Natural killer cell (primary cell): Measurements from ENCODE around the gene MAP1B. TPM values are rescaled to one million over a fixed set of nuclear protein-coding genes. Genes with fewer than 3 reads are reported as not detected.

ENCODE experiments used
- ATAC-seq, 3 donors: fragments of 150-1000 bp in 2 of 3; fragments of 200-7000 bp in 1 of 3; cut with Tn5 transposase; 1 replicate in 1 of 3; 2 replicates in 2 of 3; pipeline ENCODE4 v1.10.0; 2021; ENCODE audit warnings: mild to moderate bottlenecking in 2 of 3, moderate library complexity in 2 of 3
- DNase-seq, 2 donors: peaks; one replicate each; pipeline versions ENCODE4 v3.0.0 to v3.0.0-alpha.2; 2013 to 2021; ENCODE audit warnings: mixed read lengths in 1 of 2
- H3K27ac ChIP-seq: one replicate; pipeline ENCODE4 v1.5.1; 2013; ENCODE audit warnings: mild to moderate bottlenecking, low read length
- H3K27me3 ChIP-seq: one replicate; pipeline ENCODE4 v1.6.1; 2013; ENCODE audit warnings: low read length; ENCODE audit not compliant: control insufficient read depth, insufficient read depth
- H3K36me3 ChIP-seq: one replicate; pipeline ENCODE4 v1.6.1; 2013; ENCODE audit warnings: low read length; ENCODE audit not compliant: control insufficient read depth, insufficient read depth
- H3K4me1 ChIP-seq: one replicate; pipeline ENCODE4 v1.6.1; 2013; ENCODE audit warnings: low read length; ENCODE audit not compliant: control insufficient read depth, insufficient read depth
- H3K4me3 ChIP-seq: one replicate; pipeline ENCODE4 v1.5.1; 2013; ENCODE audit warnings: low read length
- H3K9me3 ChIP-seq: one replicate; pipeline ENCODE4 v1.6.1; 2013; ENCODE audit warnings: low read length; ENCODE audit not compliant: control insufficient read depth, insufficient read depth
- H3K27ac Mint-ChIP-seq, 2 donors: one replicate each; pipeline ENCODE4 v1.8.0; 2022; ENCODE audit warnings: mild to moderate bottlenecking in 2 of 2, mixed read lengths in 2 of 2, moderate library complexity in 1 of 2
- H3K27me3 Mint-ChIP-seq, 2 donors: one replicate each; pipeline ENCODE4 v1.8.0; 2022; ENCODE audit warnings: low read depth in 2 of 2, mixed read lengths in 2 of 2
- H3K36me3 Mint-ChIP-seq: one replicate; pipeline ENCODE4 v1.8.0; 2022; ENCODE audit warnings: mixed read lengths
- H3K4me1 Mint-ChIP-seq, 2 donors: one replicate each; pipeline ENCODE4 v1.8.0; 2022; ENCODE audit warnings: mixed read lengths in 2 of 2
- H3K4me3 Mint-ChIP-seq: one replicate; pipeline ENCODE4 v1.8.0; 2022; ENCODE audit warnings: mild to moderate bottlenecking, moderate library complexity, mixed read lengths
- H3K9me3 Mint-ChIP-seq, 2 donors: one replicate each; pipeline ENCODE4 v1.8.0; 2022; ENCODE audit warnings: mixed read lengths in 2 of 2
- whole genome bisulfite sequencing: methylation state at CpG from one replicate; pipeline ENCODE4 v1.1.7; 2013; ENCODE audit warnings: missing lambda C conversion rate; ENCODE audit not compliant: insufficient coverage; 5-methylcytosine and 5-hydroxymethylcytosine counted together
- intact Hi-C: fragments of 100-400 bp; cut with micrococcal nuclease; formaldehyde crosslinking; loops from one replicate; pipeline ENCODE4 v1.14.2; 2022
- total RNA-seq, 4 donors: library from RNA; stranded (reverse); fragments of 120-200 nt in 1 of 4; gene quantifications; one replicate each; pipeline versions ENCODE4 v1.2.3 to v1.2.4, GENCODE V29; 2013 to 2022
- TF ChIP-seq, protein P1 (sequence below): fragments of 200-600 bp; IDR thresholded peaks from one replicate; pipeline ENCODE4 v1.8.0; 2022; ENCODE audit warnings: antibody characterized with exemption

MAP1B gene
- total RNA-seq, 3 donors from 2014 or later (not counting 1 experiment from before 2014, with no cell fraction given) = 0.07 to 0.31 TPM; not detected in 1

- H3K4me1 ChIP-seq = no peaks in the 10 kb centered on the region
- H3K27me3 ChIP-seq = peaks cover 6% of the 10 kb centered on the region
- Mint-ChIP-seq H3K9me3 (no peaks in the 10 kb centered on the region), H3K27ac (no peak overlapping the region), H3K27me3 (peaks cover 34 to 72% of the 10 kb centered on the region in 2 donors), H3K4me1 (no peaks in the 10 kb centered on the region), H3K36me3 (no peaks in the 10 kb centered on the region), H3K4me3 (no peak overlapping the region)
- no peak for ATAC-seq
- H3K27ac ChIP-seq = no peak overlapping the region
- no peak overlapping the region for H3K4me3 ChIP-seq
- TF ChIP-seq, protein P1, sequence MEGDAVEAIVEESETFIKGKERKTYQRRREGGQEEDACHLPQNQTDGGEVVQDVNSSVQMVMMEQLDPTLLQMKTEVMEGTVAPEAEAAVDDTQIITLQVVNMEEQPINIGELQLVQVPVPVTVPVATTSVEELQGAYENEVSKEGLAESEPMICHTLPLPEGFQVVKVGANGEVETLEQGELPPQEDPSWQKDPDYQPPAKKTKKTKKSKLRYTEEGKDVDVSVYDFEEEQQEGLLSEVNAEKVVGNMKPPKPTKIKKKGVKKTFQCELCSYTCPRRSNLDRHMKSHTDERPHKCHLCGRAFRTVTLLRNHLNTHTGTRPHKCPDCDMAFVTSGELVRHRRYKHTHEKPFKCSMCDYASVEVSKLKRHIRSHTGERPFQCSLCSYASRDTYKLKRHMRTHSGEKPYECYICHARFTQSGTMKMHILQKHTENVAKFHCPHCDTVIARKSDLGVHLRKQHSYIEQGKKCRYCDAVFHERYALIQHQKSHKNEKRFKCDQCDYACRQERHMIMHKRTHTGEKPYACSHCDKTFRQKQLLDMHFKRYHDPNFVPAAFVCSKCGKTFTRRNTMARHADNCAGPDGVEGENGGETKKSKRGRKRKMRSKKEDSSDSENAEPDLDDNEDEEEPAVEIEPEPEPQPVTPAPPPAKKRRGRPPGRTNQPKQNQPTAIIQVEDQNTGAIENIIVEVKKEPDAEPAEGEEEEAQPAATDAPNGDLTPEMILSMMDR = no peak
- no peak for DNase-seq
- intact Hi-C loops = no loop called here
- H3K36me3 ChIP-seq = no peaks in the 10 kb centered on the region
- no peaks in the 10 kb centered on the region for H3K9me3 ChIP-seq
- no CpG with 5 or more reads among the region's 1 CpG for WGBS
Measured at GRCh38 chr5:72129725-72130124, 22.4 kb downstream of the MAP1B start.

GRCh38 chr5:72130351-72130761 lies 23.1 kb downstream of the MAP1B start:
- no peaks in the 10 kb centered on the region for H3K36me3 ChIP-seq
- WGBS = 83% methylated on average over 1 of the region's 2 CpGs
- no peak overlapping the region for H3K4me3 Mint-ChIP-seq

GRCh38 chr5:72133212-72133990 lies 26.1 kb downstream of the MAP1B start:
- no peak for DNase-seq
- TF ChIP-seq, protein P1 = no peak
- Histone ChIP-seq H3K4me1 (no peaks in the 10 kb centered on the region), H3K9me3 (no peaks in the 10 kb centered on the region), H3K27ac (no peak overlapping the region), H3K27me3 (peaks cover 3% of the 10 kb centered on the region), H3K4me3 (no peak overlapping the region), H3K36me3 (no peaks in the 10 kb centered on the region)
- H3K9me3 Mint-ChIP-seq = no peaks in the 10 kb centered on the region
- no peaks in the 10 kb centered on the region for H3K36me3 Mint-ChIP-seq
- H3K4me3 Mint-ChIP-seq = no peak overlapping the region
- peaks cover 25 to 66% of the 10 kb centered on the region in 2 donors for H3K27me3 Mint-ChIP-seq
- intact Hi-C loops = no loop called here
- no peak overlapping the region for H3K27ac Mint-ChIP-seq
- WGBS = 87% methylated on average over 3 of the region's 4 CpGs
- peaks cover 0 to 4% of the 10 kb centered on the region in 2 donors for H3K4me1 Mint-ChIP-seq
- no peak for ATAC-seq

More at GRCh38 chr5:72130351-72130761, 23.1 kb downstream of the MAP1B start:
- H3K27ac ChIP-seq = no peak overlapping the region
- Mint-ChIP-seq H3K27ac (no peak overlapping the region), H3K4me1 (no peaks in the 10 kb centered on the region), H3K9me3 (no peaks in the 10 kb centered on the region), H3K27me3 (peaks cover 31 to 74% of the 10 kb centered on the region in 2 donors), H3K36me3 (no peaks in the 10 kb centered on the region)
- H3K27me3 ChIP-seq = peaks cover 6% of the 10 kb centered on the region
- DNase-seq (no peak), ATAC-seq (no peak)
- no peak overlapping the region for H3K4me3 ChIP-seq
- intact Hi-C loops = no loop called here
- no peaks in the 10 kb centered on the region for H3K9me3 ChIP-seq
- no peaks in the 10 kb centered on the region for H3K4me1 ChIP-seq
- TF ChIP-seq, protein P1 = no peak
